CD8-positive, alpha-beta memory T cell (primary cell): ENCODE data around the gene MFRP. TPM values are rescaled to one million over a fixed set of nuclear protein-coding genes. Genes with fewer than 3 reads are reported as not detected.

Source experiments
- CTCF ChIA-PET: fragments of 350-600 bp; sonication (Branson Sonifier 250); formaldehyde crosslinking; loops from one replicate; lab custom pipeline; 2021; ENCODE audit warnings: antibody characterized with exemption; lab: Charles Lee
- POLR2A ChIA-PET: fragments of 350-600 bp; sonication (Branson Sonifier 250); formaldehyde crosslinking; loops from one replicate; lab custom pipeline; 2021; ENCODE audit warnings: antibody characterized with exemption; lab: Charles Lee
- DNase-seq, 5 donors: peaks; one replicate each; pipeline versions ENCODE4 v3.0.0 to v3.0.0-alpha.2; 2020 to 2022; ENCODE audit warnings: mixed read lengths in 1 of 5
- H3K27ac ChIP-seq: one replicate; pipeline ENCODE4 v1.7.0; 2013; ENCODE audit warnings: low read depth, mild to moderate bottlenecking, low read length, moderate library complexity
- H3K27me3 ChIP-seq: 2 replicates; pipeline ENCODE4 v1.7.0; 2013; ENCODE audit warnings: low read length, mild to moderate bottlenecking; ENCODE audit not compliant: insufficient read depth, poor library complexity, severe bottlenecking
- H3K36me3 ChIP-seq: 2 replicates; pipeline ENCODE4 v1.7.0; 2013; ENCODE audit warnings: mild to moderate bottlenecking, low read length, moderate library complexity; ENCODE audit not compliant: insufficient read depth
- H3K4me1 ChIP-seq: 2 replicates; pipeline ENCODE4 v1.7.0; 2013; ENCODE audit warnings: mild to moderate bottlenecking, low read length, moderate library complexity; ENCODE audit not compliant: insufficient read depth
- H3K4me3 ChIP-seq: 2 replicates; pipeline ENCODE4 v1.7.0; 2013; ENCODE audit warnings: mild to moderate bottlenecking, low read length
- H3K9me3 ChIP-seq: 2 replicates; pipeline ENCODE4 v1.7.0; 2013; ENCODE audit warnings: mild to moderate bottlenecking, low read length
- H3K27ac Mint-ChIP-seq, 8 donors: one replicate each; pipeline ENCODE4 v1.8.0; 2020 to 2021; ENCODE audit warnings: mixed read lengths in 8 of 8, mild to moderate bottlenecking in 6 of 8, inconsistent platforms in 3 of 8, moderate library complexity in 3 of 8
- H3K27me3 Mint-ChIP-seq, 2 donors: one replicate each; pipeline ENCODE4 v1.8.0; 2020 to 2021; ENCODE audit warnings: mixed read lengths in 2 of 2, mild to moderate bottlenecking in 1 of 2, moderate library complexity in 1 of 2
- H3K36me3 Mint-ChIP-seq, 3 donors: one replicate each; pipeline ENCODE4 v1.8.0; 2020 to 2021; ENCODE audit warnings: mixed read lengths in 3 of 3, inconsistent platforms in 1 of 3, mild to moderate bottlenecking in 1 of 3
- H3K4me1 Mint-ChIP-seq, 3 donors: one replicate each; pipeline ENCODE4 v1.8.0; 2020 to 2021; ENCODE audit warnings: mixed read lengths in 3 of 3, inconsistent platforms in 1 of 3, mild to moderate bottlenecking in 1 of 3
- H3K4me3 Mint-ChIP-seq, 7 donors: one replicate each; pipeline ENCODE4 v1.8.0; 2020 to 2021; ENCODE audit warnings: mixed read lengths in 7 of 7, mild to moderate bottlenecking in 6 of 7, moderate library complexity in 4 of 7, inconsistent platforms in 2 of 7
- H3K9me3 Mint-ChIP-seq, 5 donors: one replicate each; pipeline ENCODE4 v1.8.0; 2020 to 2022; ENCODE audit warnings: mixed read lengths in 5 of 5, mild to moderate bottlenecking in 3 of 5, moderate library complexity in 2 of 5, inconsistent platforms in 1 of 5
- polyA plus RNA-seq: library from polyadenylated mRNA; unstranded; fragments of 300-500 nt; fragmentation: Illumina TruSeq; gene quantifications from one replicate; pipeline ENCODE4 v1.2.3, GENCODE V29; 2021
- total RNA-seq, 2 experiments: library from RNA; stranded (reverse); gene quantifications; one replicate each; pipeline ENCODE4 v1.2.3, GENCODE V29; 2021

MFRP gene
- total and polyA plus RNA-seq, 3 experiments from 2014 or later: not detected

- Histone ChIP-seq H3K9me3 (no peaks in the 10 kb centered on the region), H3K27ac (no peak overlapping the region), H3K27me3 (no peaks in the 10 kb centered on the region), H3K4me1 (no peaks in the 10 kb centered on the region), H3K4me3 (no peak overlapping the region), H3K36me3 (no peaks in the 10 kb centered on the region)
- ChIA-PET POLR2A (interaction anchor here (1.1 kb wide), 1 partner anchor 30 kb away, joined by 3 read pairs; no protein-coding TSS in a partner anchor), CTCF (interaction anchor here (1.3 kb wide), 1 partner anchor 13 kb away, joined by 4 read pairs; no protein-coding TSS in a partner anchor)
- Mint-ChIP-seq H3K4me3 (no peak overlapping the region), H3K36me3 (no peaks in the 10 kb centered on the region), H3K9me3 (no peaks in the 10 kb centered on the region), H3K4me1 (peaks cover 7 to 10% (median 7%) of the 10 kb centered on the region in 3 donors), H3K27me3 (peaks cover 19 to 49% of the 10 kb centered on the region in 2 donors), H3K27ac (no peak overlapping the region)
- no peak for DNase-seq
Measured at GRCh38 chr11:119351232-119351631, 4.7 kb upstream of the MFRP start.

GRCh38 chr11:119350302-119350701 lies 3.8 kb upstream of the MFRP start:
- Mint-ChIP-seq H3K27me3 (peaks cover 19 to 45% of the 10 kb centered on the region in 2 donors), H3K4me1 (peaks cover 5 to 7% (median 5%) of the 10 kb centered on the region in 3 donors), H3K27ac (peak overlapping the region in 3 of 8 donors; percentile 52 to 79 (median 59)), H3K9me3 (no peaks in the 10 kb centered on the region), H3K36me3 (no peaks in the 10 kb centered on the region), H3K4me3 (no peak overlapping the region)
- no peak for DNase-seq
- Histone ChIP-seq H3K9me3 (no peaks in the 10 kb centered on the region), H3K27ac (no peak overlapping the region), H3K27me3 (no peaks in the 10 kb centered on the region), H3K4me3 (no peak overlapping the region), H3K36me3 (no peaks in the 10 kb centered on the region), H3K4me1 (no peaks in the 10 kb centered on the region)
- CTCF ChIA-PET: no interaction called here
- POLR2A ChIA-PET: interaction anchor here (1.1 kb wide), 1 partner anchor 29 kb away, joined by 3 read pairs; no protein-coding TSS in a partner anchor

GRCh38 chr11:119347940-119348605 lies 1.6 kb upstream of the MFRP start:
- H3K27ac ChIP-seq: no peak overlapping the region
- peaks cover 31 to 54% of the 10 kb centered on the region in 2 donors for H3K27me3 Mint-ChIP-seq

GRCh38 chr11:119347242-119347641 lies 737 bp upstream of the MFRP start:
- Histone ChIP-seq H3K27ac (no peak overlapping the region), H3K4me3 (no peak overlapping the region), H3K9me3 (no peaks in the 10 kb centered on the region), H3K4me1 (no peaks in the 10 kb centered on the region), H3K27me3 (peaks cover 9% of the 10 kb centered on the region), H3K36me3 (no peaks in the 10 kb centered on the region)
- no peaks in the 10 kb centered on the region for H3K9me3 Mint-ChIP-seq
- no peak overlapping the region for H3K27ac Mint-ChIP-seq
- H3K4me1 Mint-ChIP-seq: peaks cover 5 to 7% (median 5%) of the 10 kb centered on the region in 3 donors
- H3K36me3 Mint-ChIP-seq: no peaks in the 10 kb centered on the region
- DNase-seq: no peak
- peaks cover 25 to 55% of the 10 kb centered on the region in 2 donors for H3K27me3 Mint-ChIP-seq
- ChIA-PET CTCF (interaction anchor here (1.3 to 2.4 kb wide), 2 partner anchors 9 to 28 kb away, joined by 3 to 10 read pairs; no protein-coding TSS in a partner anchor), POLR2A (no interaction called here)
- H3K4me3 Mint-ChIP-seq: no peak overlapping the region

More at GRCh38 chr11:119347940-119348605, 1.6 kb upstream of the MFRP start:
- no peak for DNase-seq
- H3K27ac Mint-ChIP-seq: no peak overlapping the region
- Histone ChIP-seq H3K4me1 (no peaks in the 10 kb centered on the region), H3K9me3 (no peaks in the 10 kb centered on the region), H3K27me3 (peaks cover 8% of the 10 kb centered on the region), H3K36me3 (no peaks in the 10 kb centered on the region), H3K4me3 (no peak overlapping the region)
- H3K36me3 Mint-ChIP-seq: no peaks in the 10 kb centered on the region
- CTCF ChIA-PET: interaction anchor here (1.2 to 2.4 kb wide), 4 partner anchors 8 to 179 kb away, joined by 3 to 10 read pairs (median 4); partner anchors contain the start of gene USP2
- POLR2A ChIA-PET: no interaction called here
- no peaks in the 10 kb centered on the region for H3K9me3 Mint-ChIP-seq
- peaks cover 5 to 7% (median 5%) of the 10 kb centered on the region in 3 donors for H3K4me1 Mint-ChIP-seq
- H3K4me3 Mint-ChIP-seq: no peak overlapping the region

GRCh38 chr11:119345685-119346084 lies 820 bp downstream of the MFRP start:
- Mint-ChIP-seq H3K27ac (peak overlapping the region in 1 of 8 donors; percentile 70), H3K4me1 (peaks cover 9 to 14% (median 13%) of the 10 kb centered on the region in 3 donors), H3K36me3 (no peaks in the 10 kb centered on the region), H3K9me3 (no peaks in the 10 kb centered on the region), H3K27me3 (peaks cover 24 to 54% of the 10 kb centered on the region in 2 donors), H3K4me3 (no peak overlapping the region)
- no peak for DNase-seq
- H3K27me3 ChIP-seq: peaks cover 24% of the 10 kb centered on the region
- H3K27ac ChIP-seq: no peak overlapping the region
- POLR2A ChIA-PET: no interaction called here
- CTCF ChIA-PET: interaction anchor here (1.0 to 3.5 kb wide), 3 partner anchors 8 to 23 kb away, joined by 3 to 17 read pairs (median 4); no protein-coding TSS in a partner anchor
- H3K9me3 ChIP-seq: no peaks in the 10 kb centered on the region
- no peak overlapping the region for H3K4me3 ChIP-seq
- H3K4me1 ChIP-seq: no peaks in the 10 kb centered on the region
- no peaks in the 10 kb centered on the region for H3K36me3 ChIP-seq

- no peaks in the 10 kb centered on the region for H3K36me3 Mint-ChIP-seq
- DNase-seq: no peak
- H3K4me1 Mint-ChIP-seq: peaks cover 5 to 8% (median 7%) of the 10 kb centered on the region in 3 donors
- H3K9me3 Mint-ChIP-seq: no peaks in the 10 kb centered on the region
- Histone ChIP-seq H3K4me3 (no peak overlapping the region), H3K4me1 (no peaks in the 10 kb centered on the region), H3K9me3 (no peaks in the 10 kb centered on the region), H3K27me3 (peaks cover 34% of the 10 kb centered on the region), H3K27ac (no peak overlapping the region), H3K36me3 (no peaks in the 10 kb centered on the region)
- POLR2A ChIA-PET: no interaction called here
- H3K27me3 Mint-ChIP-seq: peaks cover 22 to 52% of the 10 kb centered on the region in 2 donors
- no peak overlapping the region for H3K27ac Mint-ChIP-seq
- H3K4me3 Mint-ChIP-seq: no peak overlapping the region
- CTCF ChIA-PET: interaction anchor here (1.2 to 3.5 kb wide), 2 partner anchors 12 to 21 kb away, joined by 5 to 17 read pairs; no protein-coding TSS in a partner anchor
Measured at GRCh38 chr11:119344291-119345010, 2.1 kb downstream of the MFRP start.

GRCh38 chr11:119343726-119344125 lies 2.8 kb downstream of the MFRP start:
- POLR2A ChIA-PET: no interaction called here
- H3K4me1 Mint-ChIP-seq: peaks cover 9 to 16% (median 14%) of the 10 kb centered on the region in 3 donors

More at GRCh38 chr11:119343726-119344125, 2.8 kb downstream of the MFRP start:
- peaks cover under 1% of the 10 kb centered on the region for H3K4me1 ChIP-seq
- no peaks in the 10 kb centered on the region for H3K36me3 ChIP-seq
- no peaks in the 10 kb centered on the region for H3K36me3 Mint-ChIP-seq
- no peak overlapping the region for H3K4me3 Mint-ChIP-seq
- DNase-seq: no peak
- peaks cover 29 to 60% of the 10 kb centered on the region in 2 donors for H3K27me3 Mint-ChIP-seq
- peaks cover 41% of the 10 kb centered on the region for H3K27me3 ChIP-seq
- no peak overlapping the region for H3K27ac Mint-ChIP-seq
- no peaks in the 10 kb centered on the region for H3K9me3 ChIP-seq
- CTCF ChIA-PET: interaction anchor here (0.9 to 3.5 kb wide), 3 partner anchors 13 to 22 kb away, joined by 3 to 17 read pairs (median 5); no protein-coding TSS in a partner anchor
- H3K4me3 ChIP-seq: no peak overlapping the region
- no peak overlapping the region for H3K27ac ChIP-seq
- no peaks in the 10 kb centered on the region for H3K9me3 Mint-ChIP-seq
